ELR (cell line): ENCODE results near the gene FHOD3.
A peak's percentile ranks its signal among the peaks of the same experiment; 100 is the strongest.

Experiments used
- DNase-seq: peaks from one replicate; pipeline ENCODE4 v3.0.0-alpha.2; 2015; ENCODE audit warnings: low read depth

Gene FHOD3

GRCh38 chr18:36296650-36297416 lies 680 bp upstream of the FHOD3 start:
- DNase-seq, result peak; percentile 86

GRCh38 chr18:36298126-36298741 lies 721 bp downstream of the FHOD3 start:
- DNase-seq, result peak; percentile 53

- no peak for DNase-seq
Measured at GRCh38 chr18:36299015-36299414, 1.5 kb downstream of the FHOD3 start.

- no peak for DNase-seq
Measured at GRCh38 chr18:36300211-36300610, 2.7 kb downstream of the FHOD3 start.

- no peak for DNase-seq
Measured at GRCh38 chr18:36301884-36302283, 4.4 kb downstream of the FHOD3 start.

- peak; percentile 53 for DNase-seq
Measured at GRCh38 chr18:36302676-36303075, 5.2 kb downstream of the FHOD3 start.

- DNase-seq, result no peak
Measured at GRCh38 chr18:36303211-36303844, 5.8 kb downstream of the FHOD3 start.

- DNase-seq, result no peak
Measured at GRCh38 chr18:36304723-36305122, 7.2 kb downstream of the FHOD3 start.

GRCh38 chr18:36305375-36305774 lies 7.9 kb downstream of the FHOD3 start:
- DNase-seq, result no peak

- DNase-seq, result no peak
Measured at GRCh38 chr18:36307513-36307912, 10.0 kb downstream of the FHOD3 start.

- no peak for DNase-seq
Measured at GRCh38 chr18:36308711-36309435, 11.4 kb downstream of the FHOD3 start.

- peak; percentile 99 for DNase-seq
Measured at GRCh38 chr18:36309436-36310391, 12.2 kb downstream of the FHOD3 start.

GRCh38 chr18:36311026-36311570 lies 13.6 kb downstream of the FHOD3 start:
- DNase-seq, result no peak

- DNase-seq, result no peak
Measured at GRCh38 chr18:36312806-36313395, 15.4 kb downstream of the FHOD3 start.

- DNase-seq, result peak; percentile 73
Measured at GRCh38 chr18:36314098-36314497, 16.6 kb downstream of the FHOD3 start.

- peak; percentile 89 for DNase-seq
Measured at GRCh38 chr18:36314754-36315153, 17.2 kb downstream of the FHOD3 start.

- peak; percentile 92 for DNase-seq
Measured at GRCh38 chr18:36315736-36316135, 18.2 kb downstream of the FHOD3 start.

GRCh38 chr18:36316246-36316645 lies 18.7 kb downstream of the FHOD3 start:
- DNase-seq, result peak; percentile 34

- DNase-seq, result peak; percentile 88
Measured at GRCh38 chr18:36321658-36322407, 24.3 kb downstream of the FHOD3 start.

- no peak for DNase-seq
Measured at GRCh38 chr18:36322408-36322728, 24.9 kb downstream of the FHOD3 start.
